ENCODE results near the gene FERMT2.

DNA sequence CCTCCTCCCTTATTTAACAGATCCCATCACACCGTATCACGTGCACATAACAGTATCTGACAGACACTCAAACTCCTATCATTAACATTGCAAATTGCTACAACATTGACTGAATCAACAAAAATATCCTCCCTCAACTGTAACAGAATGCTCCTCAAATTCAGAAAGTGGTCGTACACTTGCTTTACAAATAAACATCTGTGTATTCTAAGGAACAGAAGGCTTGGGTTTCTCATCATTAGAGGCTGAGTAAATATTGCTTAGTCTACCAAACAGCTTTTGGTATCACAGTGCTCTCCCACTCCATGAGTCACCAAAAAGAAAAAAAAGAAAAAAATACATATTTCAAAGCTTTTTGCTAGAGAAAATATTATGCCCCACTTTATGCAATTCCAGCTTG, 23.9 kb downstream of the FERMT2 start:
- TF ChIP-seq, protein P1, sequence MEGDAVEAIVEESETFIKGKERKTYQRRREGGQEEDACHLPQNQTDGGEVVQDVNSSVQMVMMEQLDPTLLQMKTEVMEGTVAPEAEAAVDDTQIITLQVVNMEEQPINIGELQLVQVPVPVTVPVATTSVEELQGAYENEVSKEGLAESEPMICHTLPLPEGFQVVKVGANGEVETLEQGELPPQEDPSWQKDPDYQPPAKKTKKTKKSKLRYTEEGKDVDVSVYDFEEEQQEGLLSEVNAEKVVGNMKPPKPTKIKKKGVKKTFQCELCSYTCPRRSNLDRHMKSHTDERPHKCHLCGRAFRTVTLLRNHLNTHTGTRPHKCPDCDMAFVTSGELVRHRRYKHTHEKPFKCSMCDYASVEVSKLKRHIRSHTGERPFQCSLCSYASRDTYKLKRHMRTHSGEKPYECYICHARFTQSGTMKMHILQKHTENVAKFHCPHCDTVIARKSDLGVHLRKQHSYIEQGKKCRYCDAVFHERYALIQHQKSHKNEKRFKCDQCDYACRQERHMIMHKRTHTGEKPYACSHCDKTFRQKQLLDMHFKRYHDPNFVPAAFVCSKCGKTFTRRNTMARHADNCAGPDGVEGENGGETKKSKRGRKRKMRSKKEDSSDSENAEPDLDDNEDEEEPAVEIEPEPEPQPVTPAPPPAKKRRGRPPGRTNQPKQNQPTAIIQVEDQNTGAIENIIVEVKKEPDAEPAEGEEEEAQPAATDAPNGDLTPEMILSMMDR (IDR thresholded peaks at IDR 0.05): no peak
- TF ChIP-seq POLR2A (IDR thresholded peaks at IDR 0.05): no peak
